GM12873 (cell line): ENCODE results near the gene TRABD.
A peak's percentile ranks its signal among the peaks of the same experiment; 100 is the strongest.

Source experiments
- TF ChIP-seq, protein P1 (sequence below): IDR thresholded peaks from 2 replicates; pipeline ENCODE4 v1.5.1; 2012; ENCODE audit warnings: low read depth, mild to moderate bottlenecking, moderate library complexity, low read length, control low read depth; ENCODE audit not compliant: insufficient read depth; ENCODE audit errors: missing control alignments

TRABD gene

DNA sequence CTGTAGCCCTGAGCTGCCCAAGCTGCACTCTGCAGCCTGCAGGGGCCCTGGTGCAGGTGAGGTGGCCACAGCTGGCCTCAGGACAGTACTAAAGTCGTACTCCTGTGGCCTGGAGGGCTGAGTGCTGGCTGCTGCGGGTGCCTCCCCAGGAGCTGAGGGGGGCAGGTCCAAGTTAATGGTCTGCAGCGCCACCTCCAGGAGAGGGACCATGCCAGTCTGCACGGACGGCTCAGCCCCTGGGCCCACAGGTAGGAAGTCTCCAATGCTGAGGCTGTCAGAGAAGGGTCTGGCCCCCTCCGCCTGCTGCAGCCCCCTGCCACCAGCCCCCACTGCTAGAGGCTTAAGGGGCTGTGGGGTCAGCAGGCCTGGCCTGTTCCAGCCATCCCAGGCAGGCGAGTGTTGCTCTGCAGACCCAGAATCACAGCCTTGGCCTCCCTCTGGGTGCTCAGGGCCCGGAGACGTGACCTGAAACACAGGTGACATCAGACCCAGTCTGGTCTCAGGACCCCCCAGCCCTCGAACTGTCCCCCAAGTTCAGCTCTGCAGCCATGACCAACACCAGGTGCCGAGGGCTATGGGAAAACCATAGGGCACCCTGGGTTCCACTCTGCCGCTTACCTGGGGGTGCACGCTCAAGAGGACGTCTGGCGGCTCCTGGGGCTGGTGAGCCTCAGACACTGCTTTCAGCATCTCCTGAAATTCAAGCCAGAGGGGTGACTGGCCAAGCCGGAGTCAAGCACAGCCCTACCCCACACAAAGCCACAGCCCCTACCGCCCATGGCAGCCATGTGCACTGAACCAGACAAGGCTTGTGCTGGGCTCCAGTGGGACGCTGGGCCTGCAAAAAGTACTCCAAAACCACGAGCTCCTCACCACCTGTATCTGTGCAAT is 35.9 kb downstream of the TRABD start:
- TF ChIP-seq, protein P1, sequence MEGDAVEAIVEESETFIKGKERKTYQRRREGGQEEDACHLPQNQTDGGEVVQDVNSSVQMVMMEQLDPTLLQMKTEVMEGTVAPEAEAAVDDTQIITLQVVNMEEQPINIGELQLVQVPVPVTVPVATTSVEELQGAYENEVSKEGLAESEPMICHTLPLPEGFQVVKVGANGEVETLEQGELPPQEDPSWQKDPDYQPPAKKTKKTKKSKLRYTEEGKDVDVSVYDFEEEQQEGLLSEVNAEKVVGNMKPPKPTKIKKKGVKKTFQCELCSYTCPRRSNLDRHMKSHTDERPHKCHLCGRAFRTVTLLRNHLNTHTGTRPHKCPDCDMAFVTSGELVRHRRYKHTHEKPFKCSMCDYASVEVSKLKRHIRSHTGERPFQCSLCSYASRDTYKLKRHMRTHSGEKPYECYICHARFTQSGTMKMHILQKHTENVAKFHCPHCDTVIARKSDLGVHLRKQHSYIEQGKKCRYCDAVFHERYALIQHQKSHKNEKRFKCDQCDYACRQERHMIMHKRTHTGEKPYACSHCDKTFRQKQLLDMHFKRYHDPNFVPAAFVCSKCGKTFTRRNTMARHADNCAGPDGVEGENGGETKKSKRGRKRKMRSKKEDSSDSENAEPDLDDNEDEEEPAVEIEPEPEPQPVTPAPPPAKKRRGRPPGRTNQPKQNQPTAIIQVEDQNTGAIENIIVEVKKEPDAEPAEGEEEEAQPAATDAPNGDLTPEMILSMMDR = peak; percentile 6

DNA sequence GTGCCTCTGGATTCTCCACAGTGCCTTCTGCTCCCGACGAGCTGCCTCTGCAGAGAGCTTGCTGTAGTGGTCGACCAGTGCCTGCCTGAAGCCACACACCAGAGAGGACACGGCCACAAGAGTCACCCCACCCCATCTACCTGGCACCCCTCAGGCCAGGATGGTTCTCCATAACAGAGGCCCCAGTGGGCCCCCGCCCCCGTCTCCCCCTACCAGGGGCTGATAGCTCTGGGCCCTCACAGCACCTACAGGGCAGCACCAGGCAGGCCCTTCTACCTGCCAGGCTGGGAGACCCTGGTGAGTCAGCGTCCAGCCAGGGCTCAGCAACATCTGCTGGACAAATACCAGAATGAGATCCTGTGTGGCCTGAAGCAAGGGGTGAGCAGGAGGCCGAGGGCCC is 36.8 kb downstream of the TRABD start:
- TF ChIP-seq, protein P1 = no peak

DNA sequence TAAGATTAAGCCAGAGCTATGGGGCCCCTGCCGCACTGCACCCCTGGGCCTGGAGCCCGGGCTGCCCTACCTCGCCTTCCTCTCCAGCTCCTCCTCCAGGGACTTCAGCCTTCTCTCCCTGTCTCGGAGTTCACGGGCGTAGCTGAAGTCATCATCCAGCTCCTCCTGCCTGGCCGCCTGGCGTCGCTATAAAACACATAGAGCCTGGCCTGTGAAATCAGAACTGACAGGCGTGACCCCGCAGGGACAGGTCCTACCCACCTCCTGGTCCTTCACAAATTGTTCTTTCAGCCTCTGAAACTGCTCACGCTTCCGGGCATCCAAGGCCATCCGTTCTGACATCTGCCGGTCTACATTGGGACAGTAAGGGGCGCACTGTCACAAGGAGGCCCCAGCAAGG is 38.4 kb downstream of the TRABD start:
- TF ChIP-seq, protein P1 = no peak

DNA sequence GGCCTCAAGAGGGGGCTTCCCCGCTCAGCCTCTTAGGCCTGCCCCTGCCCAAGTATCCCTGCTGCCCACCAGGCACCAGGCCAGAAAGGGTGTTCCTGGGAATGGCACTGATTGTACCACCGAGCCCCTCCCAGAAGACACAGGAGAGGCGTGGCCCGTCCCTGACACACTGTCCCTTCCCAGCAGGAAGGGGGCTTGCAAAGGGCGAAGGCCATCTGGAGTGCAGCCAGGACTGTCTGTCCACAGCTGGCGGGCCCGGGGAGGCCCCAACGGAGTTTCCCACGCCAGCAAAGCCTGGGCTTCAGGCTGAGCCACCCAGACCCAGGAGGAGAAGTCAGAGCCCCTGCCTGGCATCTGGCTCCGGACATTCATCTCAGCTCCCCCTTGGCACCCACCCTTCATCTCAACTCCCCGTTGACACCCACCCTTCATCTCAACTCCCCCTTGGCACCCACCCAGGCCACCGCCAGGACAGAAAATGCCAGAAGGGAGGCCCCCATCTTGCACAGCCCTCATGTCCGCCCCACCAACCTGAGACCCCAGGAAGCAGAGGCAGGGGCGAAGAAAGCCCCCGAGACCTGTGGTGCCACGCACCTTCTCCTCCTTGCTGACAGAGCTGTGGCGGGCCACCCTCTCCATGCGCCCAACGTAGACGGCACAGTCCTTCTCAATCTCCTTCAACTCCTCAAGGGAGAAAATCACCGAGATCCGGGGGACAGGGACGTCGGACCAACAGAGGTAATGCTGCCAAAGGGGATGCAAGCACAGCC is 39.7 kb downstream of the TRABD start:
- TF ChIP-seq, protein P1 = no peak

DNA sequence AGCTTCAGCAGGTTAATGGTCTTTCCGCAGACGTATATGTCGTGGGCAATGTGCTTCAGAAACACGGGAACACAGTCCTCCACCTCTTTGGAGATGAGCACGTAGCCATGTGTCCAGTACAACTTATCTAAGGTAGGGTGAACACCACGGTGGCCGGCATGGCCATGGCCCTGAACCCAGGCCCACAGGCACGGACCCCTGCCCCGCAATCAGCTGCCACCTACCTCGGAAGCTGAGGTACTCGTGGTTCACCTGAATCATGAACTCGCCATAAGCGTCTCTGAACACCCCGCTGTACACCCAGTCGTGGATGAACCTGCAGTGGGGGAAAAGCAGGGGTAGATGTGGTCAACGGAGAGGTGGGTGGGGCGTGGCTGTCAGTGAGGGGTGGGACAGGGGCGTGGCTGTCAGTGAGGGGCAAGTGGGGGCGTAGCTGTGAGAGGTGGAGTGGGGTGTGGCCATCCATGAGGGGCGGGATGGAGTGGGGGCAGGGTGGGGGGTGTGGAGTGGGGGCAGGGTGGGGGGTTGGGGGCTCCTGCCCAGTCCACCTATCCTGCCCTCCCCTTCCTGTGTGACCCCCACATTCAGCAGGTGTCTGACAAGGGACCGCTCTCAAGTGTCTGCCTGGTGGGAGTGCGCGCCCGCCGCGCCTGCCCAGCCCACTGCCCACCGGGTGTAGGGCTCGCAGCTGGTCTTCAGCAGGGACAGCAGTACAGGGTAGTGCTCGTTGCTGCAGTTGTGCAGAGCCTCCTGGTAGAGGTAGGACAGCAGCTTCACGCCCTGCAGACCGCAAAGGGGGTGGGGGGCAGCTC is 40.6 kb downstream of the TRABD start:
- TF ChIP-seq, protein P1 = no peak

DNA sequence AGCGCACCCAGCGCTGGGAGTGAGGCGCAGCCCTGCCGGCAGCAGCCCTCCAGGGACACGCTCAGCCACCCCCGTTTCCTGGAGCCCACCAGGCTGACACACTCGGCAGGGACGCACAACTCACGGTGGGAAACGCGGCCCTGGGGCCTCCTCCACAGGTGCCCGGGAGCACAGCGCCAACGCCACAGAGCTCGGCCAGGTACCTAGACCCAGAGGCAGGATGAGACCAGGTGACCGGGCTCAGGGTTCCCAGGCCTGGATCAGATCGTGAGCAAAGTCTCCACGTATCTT is 41.1 kb downstream of the TRABD start:
- TF ChIP-seq, protein P1 = no peak
